ENCODE measurements around the gene EPHB1. TPM values are rescaled to one million over a fixed set of nuclear protein-coding genes. Genes with fewer than 3 reads are reported as not detected.

EPHB1 gene
- total RNA-seq, 1 donor from 2014 or later = 1.8 TPM

- H3K4me1 Mint-ChIP-seq (ENCODE audit: low read depth) = peaks cover 7% of the 10 kb centered on the region
- no peak for DNase-seq (ENCODE audit: low spot score, unreplicated experiment)
- no peak overlapping the region for H3K27ac Mint-ChIP-seq
- peaks cover 3% of the 10 kb centered on the region for H3K27me3 Mint-ChIP-seq
- no peaks in the 10 kb centered on the region for H3K36me3 Mint-ChIP-seq (ENCODE audit: insufficient read depth)
- no peak overlapping the region for H3K4me3 Mint-ChIP-seq (ENCODE audit: low read depth)
- TF ChIP-seq CTCF (IDR thresholded peaks at IDR 0.05; ENCODE audit: unreplicated experiment) = no peak
- H3K9me3 Mint-ChIP-seq (ENCODE audit: low read depth) = no peaks in the 10 kb centered on the region
Measured at GRCh38 chr3:134992180-134992579, 197.1 kb downstream of the EPHB1 start.

- no peak overlapping the region for H3K27ac Mint-ChIP-seq
- no peak for TF ChIP-seq CTCF (IDR thresholded peaks at IDR 0.05; ENCODE audit: unreplicated experiment)
- H3K4me1 Mint-ChIP-seq (ENCODE audit: low read depth) = peaks cover 7% of the 10 kb centered on the region
- no peaks in the 10 kb centered on the region for H3K36me3 Mint-ChIP-seq (ENCODE audit: insufficient read depth)
- peaks cover 7% of the 10 kb centered on the region for H3K27me3 Mint-ChIP-seq
- no peak overlapping the region for H3K4me3 Mint-ChIP-seq (ENCODE audit: low read depth)
- no peaks in the 10 kb centered on the region for H3K9me3 Mint-ChIP-seq (ENCODE audit: low read depth)
- no peak for DNase-seq (ENCODE audit: low spot score, unreplicated experiment)
Measured at GRCh38 chr3:134992586-134992985, 197.5 kb downstream of the EPHB1 start.

GRCh38 chr3:134993011-134993410, 198.0 kb downstream of the EPHB1 start:
- H3K9me3 Mint-ChIP-seq (ENCODE audit: low read depth) = no peaks in the 10 kb centered on the region
- no peak overlapping the region for H3K4me3 Mint-ChIP-seq (ENCODE audit: low read depth)
- DNase-seq (ENCODE audit: low spot score, unreplicated experiment) = no peak
- peaks cover 7% of the 10 kb centered on the region for H3K4me1 Mint-ChIP-seq (ENCODE audit: low read depth)
- TF ChIP-seq CTCF (IDR thresholded peaks at IDR 0.05; ENCODE audit: unreplicated experiment) = no peak
- H3K27ac Mint-ChIP-seq = no peak overlapping the region
- H3K36me3 Mint-ChIP-seq (ENCODE audit: insufficient read depth) = no peaks in the 10 kb centered on the region
- H3K27me3 Mint-ChIP-seq = peaks cover 8% of the 10 kb centered on the region

GRCh38 chr3:134998158-134998557, 203.1 kb downstream of the EPHB1 start:
- Mint-ChIP-seq H3K36me3 (ENCODE audit: insufficient read depth) (no peaks in the 10 kb centered on the region), H3K4me1 (ENCODE audit: low read depth) (no peaks in the 10 kb centered on the region), H3K27me3 (peaks cover 18% of the 10 kb centered on the region), H3K27ac (no peak overlapping the region), H3K9me3 (ENCODE audit: low read depth) (no peaks in the 10 kb centered on the region), H3K4me3 (ENCODE audit: low read depth) (no peak overlapping the region)
- no peak for TF ChIP-seq CTCF (IDR thresholded peaks at IDR 0.05; ENCODE audit: unreplicated experiment)
- DNase-seq (ENCODE audit: low spot score, unreplicated experiment) = no peak

GRCh38 chr3:134998855-134999254, 203.8 kb downstream of the EPHB1 start:
- Mint-ChIP-seq H3K27me3 (peaks cover 17% of the 10 kb centered on the region), H3K9me3 (ENCODE audit: low read depth) (no peaks in the 10 kb centered on the region)
- DNase-seq (ENCODE audit: low spot score, unreplicated experiment) = no peak

More at GRCh38 chr3:134998855-134999254, 203.8 kb downstream of the EPHB1 start:
- no peaks in the 10 kb centered on the region for H3K4me1 Mint-ChIP-seq (ENCODE audit: low read depth)
- no peak overlapping the region for H3K27ac Mint-ChIP-seq
- no peaks in the 10 kb centered on the region for H3K36me3 Mint-ChIP-seq (ENCODE audit: insufficient read depth)
- H3K4me3 Mint-ChIP-seq (ENCODE audit: low read depth) = no peak overlapping the region
- TF ChIP-seq CTCF (IDR thresholded peaks at IDR 0.05; ENCODE audit: unreplicated experiment) = no peak
